Dermis microvascular lymphatic vessel endothelial cell (primary cell): ENCODE measurements around the gene ARHGAP27. TPM values are rescaled to one million over a fixed set of nuclear protein-coding genes. Genes with fewer than 3 reads are reported as not detected.
"Not testable (repeated sequence)": the region's sequence is repeated elsewhere in the genome, so short reads cannot be mapped to it uniquely, and the experiment has no call there.

Experiments used
- DNase-seq, 2 donors: peaks; one replicate each; pipeline versions ENCODE4 v3.0.0 to v3.0.0-alpha.2; 2010; ENCODE audit warnings: low read depth in 2 of 2
- total RNA-seq: library from RNA; depleted of rRNA; stranded (reverse); fragments of >200 nt; gene quantifications from 2 replicates; pipeline ENCODE4 v1.2.1, GENCODE V29; 2014

ARHGAP27 gene
- total RNA-seq, 1 donor from 2014 or later: 19.3 TPM

GRCh38 chr17:45446872-45447625, 14.4 kb upstream of the ARHGAP27 start:
- DNase-seq: peak; percentile 23 to 52

- DNase-seq: peak; percentile 77 to 94
Observed at GRCh38 chr17:45445901-45446743, 13.5 kb upstream of the ARHGAP27 start.

- not testable (repeated sequence) for DNase-seq
Observed at GRCh38 chr17:45444856-45445820, 12.5 kb upstream of the ARHGAP27 start.

- not testable (repeated sequence) for DNase-seq
Observed at GRCh38 chr17:45444301-45444700, 11.6 kb upstream of the ARHGAP27 start.

GRCh38 chr17:45443371-45444260, 10.9 kb upstream of the ARHGAP27 start:
- not testable (repeated sequence) for DNase-seq

GRCh38 chr17:45441526-45442310, 9.0 kb upstream of the ARHGAP27 start:
- DNase-seq: no peak

GRCh38 chr17:45440839-45441515, 8.3 kb upstream of the ARHGAP27 start:
- peak; percentile 43 to 85 for DNase-seq

- DNase-seq: peak in 1 of 2 donors; percentile 68
Observed at GRCh38 chr17:45440161-45440778, 7.6 kb upstream of the ARHGAP27 start.

- DNase-seq: no peak
Observed at GRCh38 chr17:45438931-45439610, 6.4 kb upstream of the ARHGAP27 start.

- no peak for DNase-seq
Observed at GRCh38 chr17:45437465-45438283, 5.0 kb upstream of the ARHGAP27 start.

GRCh38 chr17:45436625-45437464, 4.2 kb upstream of the ARHGAP27 start:
- no peak for DNase-seq

- no peak for DNase-seq
Observed at GRCh38 chr17:45436161-45436560, 3.5 kb upstream of the ARHGAP27 start.

GRCh38 chr17:45435481-45435880, 2.8 kb upstream of the ARHGAP27 start:
- DNase-seq: no peak

- no peak for DNase-seq
Observed at GRCh38 chr17:45433159-45433535, 477 bp upstream of the ARHGAP27 start.

GRCh38 chr17:45431531-45432404, 902 bp downstream of the ARHGAP27 start:
- peak; percentile 37 to 73 for DNase-seq
